Measurements from ENCODE around the gene CAMSAP2. TPM values are rescaled to one million over a fixed set of nuclear protein-coding genes. Genes with fewer than 3 reads are reported as not detected.

CAMSAP2 gene
- total RNA-seq, 1 experiment from 2014 or later: 35.1 TPM

- H3K9me3 ChIP-seq (replicated peaks): no peaks in the 10 kb centered on the region
- no peaks in the 10 kb centered on the region for H3K27me3 ChIP-seq (replicated peaks)
- H3K4me1 ChIP-seq (replicated peaks): peaks cover 48% of the 10 kb centered on the region
- no peak overlapping the region for H3K27ac ChIP-seq
- no peak for DNase-seq (ENCODE audit: low read depth in 1 of 2, low spot score in 2 of 2)
- H3K36me3 ChIP-seq: no peaks in the 10 kb centered on the region
- no peak overlapping the region for H3K4me3 ChIP-seq
Observed at GRCh38 chr1:200901350-200901749, 162.7 kb downstream of the CAMSAP2 start.

GRCh38 chr1:200901796-200902444 lies 163.2 kb downstream of the CAMSAP2 start:
- Histone ChIP-seq H3K4me3 (no peak overlapping the region), H3K4me1 (replicated peaks) (peaks cover 43% of the 10 kb centered on the region), H3K27ac (no peak overlapping the region), H3K27me3 (replicated peaks) (no peaks in the 10 kb centered on the region), H3K36me3 (no peaks in the 10 kb centered on the region), H3K9me3 (replicated peaks) (no peaks in the 10 kb centered on the region)
- peak in 1 of 2 experiments; percentile 28 for DNase-seq (ENCODE audit: low read depth in 1 of 2, low spot score in 2 of 2)

GRCh38 chr1:200903793-200904192 lies 165.1 kb downstream of the CAMSAP2 start:
- no peak overlapping the region for H3K27ac ChIP-seq
- DNase-seq (ENCODE audit: low read depth in 1 of 2, low spot score in 2 of 2): no peak
- H3K4me3 ChIP-seq: no peak overlapping the region
- H3K36me3 ChIP-seq: no peaks in the 10 kb centered on the region
- no peaks in the 10 kb centered on the region for H3K9me3 ChIP-seq (replicated peaks)
- H3K27me3 ChIP-seq (replicated peaks): no peaks in the 10 kb centered on the region
- H3K4me1 ChIP-seq (replicated peaks): peaks cover 32% of the 10 kb centered on the region

GRCh38 chr1:200904772-200905171 lies 166.1 kb downstream of the CAMSAP2 start:
- Histone ChIP-seq H3K27me3 (replicated peaks) (no peaks in the 10 kb centered on the region), H3K36me3 (no peaks in the 10 kb centered on the region), H3K4me1 (replicated peaks) (peaks cover 31% of the 10 kb centered on the region), H3K27ac (no peak overlapping the region), H3K9me3 (replicated peaks) (no peaks in the 10 kb centered on the region), H3K4me3 (no peak overlapping the region)
- no peak for DNase-seq (ENCODE audit: low read depth in 1 of 2, low spot score in 2 of 2)

GRCh38 chr1:200905411-200906052 lies 166.8 kb downstream of the CAMSAP2 start:
- H3K4me1 ChIP-seq (replicated peaks): peaks cover 31% of the 10 kb centered on the region
- no peaks in the 10 kb centered on the region for H3K36me3 ChIP-seq
- H3K9me3 ChIP-seq (replicated peaks): no peaks in the 10 kb centered on the region
- H3K4me3 ChIP-seq: no peak overlapping the region
- no peak overlapping the region for H3K27ac ChIP-seq
- H3K27me3 ChIP-seq (replicated peaks): no peaks in the 10 kb centered on the region
- peak in 1 of 2 experiments; percentile 46 for DNase-seq (ENCODE audit: low read depth in 1 of 2, low spot score in 2 of 2)

GRCh38 chr1:200906491-200906890 lies 167.8 kb downstream of the CAMSAP2 start:
- H3K27me3 ChIP-seq (replicated peaks): no peaks in the 10 kb centered on the region
- H3K4me3 ChIP-seq: no peak overlapping the region
- H3K27ac ChIP-seq: no peak overlapping the region
- no peak for DNase-seq (ENCODE audit: low read depth in 1 of 2, low spot score in 2 of 2)
- peaks cover 31% of the 10 kb centered on the region for H3K4me1 ChIP-seq (replicated peaks)
- H3K9me3 ChIP-seq (replicated peaks): no peaks in the 10 kb centered on the region
- H3K36me3 ChIP-seq: no peaks in the 10 kb centered on the region

GRCh38 chr1:200907611-200908097 lies 169.0 kb downstream of the CAMSAP2 start:
- H3K4me1 ChIP-seq (replicated peaks): peaks cover 20% of the 10 kb centered on the region
- no peak overlapping the region for H3K27ac ChIP-seq
- H3K9me3 ChIP-seq (replicated peaks): no peaks in the 10 kb centered on the region
- no peaks in the 10 kb centered on the region for H3K27me3 ChIP-seq (replicated peaks)
- no peaks in the 10 kb centered on the region for H3K36me3 ChIP-seq
- H3K4me3 ChIP-seq: no peak overlapping the region
- no peak for DNase-seq (ENCODE audit: low read depth in 1 of 2, low spot score in 2 of 2)

- no peaks in the 10 kb centered on the region for H3K36me3 ChIP-seq
- no peak overlapping the region for H3K4me3 ChIP-seq
- no peaks in the 10 kb centered on the region for H3K9me3 ChIP-seq (replicated peaks)
- no peak overlapping the region for H3K27ac ChIP-seq
- H3K27me3 ChIP-seq (replicated peaks): no peaks in the 10 kb centered on the region
- H3K4me1 ChIP-seq (replicated peaks): peaks cover 20% of the 10 kb centered on the region
- DNase-seq (ENCODE audit: low read depth in 1 of 2, low spot score in 2 of 2): no peak
Observed at GRCh38 chr1:200908191-200908868, 169.6 kb downstream of the CAMSAP2 start.

- Histone ChIP-seq H3K27me3 (replicated peaks) (no peaks in the 10 kb centered on the region), H3K27ac (no peak overlapping the region), H3K36me3 (no peaks in the 10 kb centered on the region), H3K4me1 (replicated peaks) (peaks cover 20% of the 10 kb centered on the region), H3K4me3 (no peak overlapping the region), H3K9me3 (replicated peaks) (no peaks in the 10 kb centered on the region)
- no peak for DNase-seq (ENCODE audit: low read depth in 1 of 2, low spot score in 2 of 2)
Observed at GRCh38 chr1:200909071-200909470, 170.4 kb downstream of the CAMSAP2 start.

GRCh38 chr1:200909757-200910239 lies 171.1 kb downstream of the CAMSAP2 start:
- Histone ChIP-seq H3K27me3 (replicated peaks) (no peaks in the 10 kb centered on the region), H3K4me1 (replicated peaks) (peaks cover 20% of the 10 kb centered on the region), H3K4me3 (no peak overlapping the region), H3K36me3 (no peaks in the 10 kb centered on the region), H3K27ac (no peak overlapping the region), H3K9me3 (replicated peaks) (no peaks in the 10 kb centered on the region)
- DNase-seq (ENCODE audit: low read depth in 1 of 2, low spot score in 2 of 2): no peak

Other genes with a start within 250 kb of the CAMSAP2 start
- 27.8 and 32.2 TPM in 2 replicates for gene KIF14, start 118.1 kb upstream of the CAMSAP2 start, total RNA-seq (2014; rRNA removed; shearing (Covaris generic))
- 16.5 and 24.2 TPM in 2 replicates for gene DDX59, start 69.0 kb upstream of the CAMSAP2 start, total RNA-seq (2014; rRNA removed; shearing (Covaris generic))
- not detected in 2 replicates for gene GPR25, start 134.1 kb downstream of the CAMSAP2 start, total RNA-seq (2014; rRNA removed; shearing (Covaris generic))
- gene INAVA, start 156.0 kb downstream of the CAMSAP2 start, total RNA-seq (2014; rRNA removed; shearing (Covaris generic)): 0.72 and 5.5 TPM in 2 replicates